Stimulated activated memory B cell treated with anti-CD40 and anti-IgM and Interleukin-4, amounts not matched to agents 10 μg/mL and 1 μg/mL and 100 μg/mL, for 72 hours (primary cell): Measurements from ENCODE around the gene CCDC177.

Source experiments
- ATAC-seq: fragments of 150-1000 bp; cut with Tn5 transposase; 2 replicates; pipeline ENCODE4 v1.10.0; 2021
- H3K27ac Mint-ChIP-seq: one replicate; pipeline ENCODE4 v1.8.0; 2022; ENCODE audit warnings: mild to moderate bottlenecking, mixed read lengths
- H3K27me3 Mint-ChIP-seq: one replicate; pipeline ENCODE4 v1.8.0; 2022; ENCODE audit warnings: mixed read lengths
- H3K36me3 Mint-ChIP-seq: one replicate; pipeline ENCODE4 v1.8.0; 2022; ENCODE audit warnings: mixed read lengths
- H3K4me1 Mint-ChIP-seq: one replicate; pipeline ENCODE4 v1.8.0; 2022; ENCODE audit warnings: mixed read lengths
- H3K4me3 Mint-ChIP-seq: one replicate; pipeline ENCODE4 v1.8.0; 2022; ENCODE audit warnings: mild to moderate bottlenecking, moderate library complexity, mixed read lengths
- H3K9me3 Mint-ChIP-seq: one replicate; pipeline ENCODE4 v1.8.0; 2022; ENCODE audit warnings: mixed read lengths

The CCDC177 gene

DNA sequence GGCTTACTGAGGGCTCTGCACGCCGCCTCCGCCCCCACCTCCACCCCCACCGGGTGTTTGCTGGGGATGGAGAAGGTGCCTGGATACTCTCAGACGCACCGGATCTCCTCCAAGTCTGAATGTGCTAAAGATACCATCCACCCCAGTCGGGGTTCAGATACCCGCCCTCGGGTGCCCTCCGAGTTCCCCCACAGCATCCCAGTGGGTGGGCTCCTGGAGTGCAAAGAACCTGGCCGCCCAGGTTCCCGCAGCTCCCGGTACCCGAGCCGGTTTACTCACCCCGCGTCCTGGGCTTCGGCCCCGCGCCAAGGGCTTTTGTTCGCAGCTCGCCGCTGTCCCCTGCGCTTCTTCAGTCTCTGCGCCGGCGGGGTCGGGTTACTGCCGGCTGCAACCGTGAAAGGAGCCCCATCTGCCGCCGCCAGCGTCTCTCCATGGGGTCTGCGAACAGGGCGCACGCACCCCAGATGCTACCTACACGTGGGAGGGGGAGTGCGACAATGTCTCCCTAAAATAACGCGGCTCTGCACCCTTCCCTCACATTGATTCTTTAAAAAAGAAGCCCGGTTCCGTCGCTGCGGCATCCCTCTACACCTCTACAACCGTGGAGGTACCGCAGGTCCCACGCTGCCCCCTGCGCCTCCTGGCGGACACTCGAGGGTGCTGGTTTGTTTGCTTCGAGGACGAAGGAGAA is at the start of gene CCDC177:
CCDC177 (minus strand) TSS at position 609 of the 691 bp plus-strand sequence. CDS start 1,249 bp downstream, outside the sequence.
- Mint-ChIP-seq H3K27me3 (peaks cover 69% of the 10 kb centered on the region), H3K4me3 (peak within 1 kb of the TSS; percentile 82), H3K36me3 (no peaks in the 10 kb centered on the region), H3K9me3 (no peaks in the 10 kb centered on the region), H3K4me1 (peaks cover 20% of the 10 kb centered on the region), H3K27ac (no peak within 1 kb of the TSS)
- ATAC-seq = peak; percentile 84

- Mint-ChIP-seq H3K27ac (no peak overlapping the region), H3K36me3 (peaks cover 12% of the 10 kb centered on the region), H3K27me3 (no peaks in the 10 kb centered on the region), H3K4me1 (peaks cover 94% of the 10 kb centered on the region), H3K4me3 (no peak overlapping the region), H3K9me3 (no peaks in the 10 kb centered on the region)
- no peak for ATAC-seq
Observed at GRCh38 chr14:69624136-69624535, 49.5 kb upstream of the CCDC177 start.

GRCh38 chr14:69620981-69621380 is 46.3 kb upstream of the CCDC177 start:
- H3K27me3 Mint-ChIP-seq = no peaks in the 10 kb centered on the region
- H3K36me3 Mint-ChIP-seq = peaks cover 19% of the 10 kb centered on the region
- no peaks in the 10 kb centered on the region for H3K9me3 Mint-ChIP-seq
- H3K4me3 Mint-ChIP-seq = peak overlapping the region; percentile 10
- peaks cover 95% of the 10 kb centered on the region for H3K4me1 Mint-ChIP-seq
- H3K27ac Mint-ChIP-seq = peak overlapping the region; percentile 93
- ATAC-seq = no peak

GRCh38 chr14:69620211-69620611 is 45.5 kb upstream of the CCDC177 start:
- peak; percentile 51 for ATAC-seq
- peak overlapping the region; percentile 93 for H3K27ac Mint-ChIP-seq
- H3K4me1 Mint-ChIP-seq = peaks cover 95% of the 10 kb centered on the region
- H3K27me3 Mint-ChIP-seq = no peaks in the 10 kb centered on the region
- peak overlapping the region; percentile 27 for H3K4me3 Mint-ChIP-seq
- H3K36me3 Mint-ChIP-seq = peaks cover 19% of the 10 kb centered on the region
- H3K9me3 Mint-ChIP-seq = no peaks in the 10 kb centered on the region

DNA sequence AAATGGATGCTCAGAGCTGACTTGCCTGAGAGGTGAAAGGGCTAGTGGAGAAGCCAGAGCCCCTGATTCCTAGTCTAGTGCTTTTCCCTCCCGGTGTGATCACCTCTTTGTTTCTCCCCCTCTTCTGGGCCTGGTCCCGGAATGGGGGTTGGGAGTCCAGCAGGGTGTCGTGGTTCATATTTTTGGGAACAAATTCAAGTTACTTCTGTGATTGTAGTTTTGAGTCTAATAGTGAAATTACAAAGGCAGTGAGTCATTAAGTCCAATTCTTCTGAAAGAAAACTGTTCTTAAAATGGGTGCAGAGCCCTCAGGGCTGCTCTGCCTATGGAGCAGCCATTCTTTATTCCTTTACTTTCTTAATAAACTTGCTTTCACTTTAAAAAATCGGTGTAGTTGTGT is 44.3 kb upstream of the CCDC177 start:
- H3K4me3 Mint-ChIP-seq = peak overlapping the region; percentile 19
- ATAC-seq = no peak
- peak overlapping the region; percentile 93 for H3K27ac Mint-ChIP-seq
- H3K27me3 Mint-ChIP-seq = no peaks in the 10 kb centered on the region
- peaks cover 19% of the 10 kb centered on the region for H3K36me3 Mint-ChIP-seq
- H3K9me3 Mint-ChIP-seq = no peaks in the 10 kb centered on the region
- peaks cover 96% of the 10 kb centered on the region for H3K4me1 Mint-ChIP-seq

DNA sequence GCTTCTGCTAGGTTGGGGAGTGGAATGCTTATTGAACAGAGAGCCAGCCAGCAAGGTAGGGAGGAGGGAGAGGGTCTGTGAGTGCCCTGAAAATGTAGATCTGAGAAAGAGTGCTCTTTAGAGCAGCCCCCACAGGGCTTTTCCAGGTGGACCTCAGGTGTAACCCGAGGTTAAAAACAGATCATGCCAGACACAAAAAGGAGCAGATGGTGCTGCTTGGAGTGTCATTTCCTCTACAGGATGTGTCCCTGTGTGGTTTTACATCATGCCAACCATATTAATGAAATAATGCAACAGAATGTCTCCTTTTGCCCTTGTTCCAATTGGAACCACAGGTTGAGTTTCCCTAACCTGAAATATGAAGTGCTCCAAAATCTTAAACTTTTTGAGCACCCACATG is 43.1 kb upstream of the CCDC177 start:
- Mint-ChIP-seq H3K27ac (peak overlapping the region; percentile 93), H3K36me3 (peaks cover 19% of the 10 kb centered on the region), H3K4me3 (no peak overlapping the region), H3K9me3 (no peaks in the 10 kb centered on the region), H3K4me1 (peaks cover 98% of the 10 kb centered on the region), H3K27me3 (no peaks in the 10 kb centered on the region)
- ATAC-seq = no peak

GRCh38 chr14:69616408-69616773 is 41.7 kb upstream of the CCDC177 start:
- no peaks in the 10 kb centered on the region for H3K9me3 Mint-ChIP-seq
- H3K36me3 Mint-ChIP-seq = peaks cover 19% of the 10 kb centered on the region
- peak overlapping the region; percentile 93 for H3K27ac Mint-ChIP-seq
- no peaks in the 10 kb centered on the region for H3K27me3 Mint-ChIP-seq
- peak overlapping the region; percentile 71 for H3K4me3 Mint-ChIP-seq
- peaks cover 88% of the 10 kb centered on the region for H3K4me1 Mint-ChIP-seq
- ATAC-seq = no peak

DNA sequence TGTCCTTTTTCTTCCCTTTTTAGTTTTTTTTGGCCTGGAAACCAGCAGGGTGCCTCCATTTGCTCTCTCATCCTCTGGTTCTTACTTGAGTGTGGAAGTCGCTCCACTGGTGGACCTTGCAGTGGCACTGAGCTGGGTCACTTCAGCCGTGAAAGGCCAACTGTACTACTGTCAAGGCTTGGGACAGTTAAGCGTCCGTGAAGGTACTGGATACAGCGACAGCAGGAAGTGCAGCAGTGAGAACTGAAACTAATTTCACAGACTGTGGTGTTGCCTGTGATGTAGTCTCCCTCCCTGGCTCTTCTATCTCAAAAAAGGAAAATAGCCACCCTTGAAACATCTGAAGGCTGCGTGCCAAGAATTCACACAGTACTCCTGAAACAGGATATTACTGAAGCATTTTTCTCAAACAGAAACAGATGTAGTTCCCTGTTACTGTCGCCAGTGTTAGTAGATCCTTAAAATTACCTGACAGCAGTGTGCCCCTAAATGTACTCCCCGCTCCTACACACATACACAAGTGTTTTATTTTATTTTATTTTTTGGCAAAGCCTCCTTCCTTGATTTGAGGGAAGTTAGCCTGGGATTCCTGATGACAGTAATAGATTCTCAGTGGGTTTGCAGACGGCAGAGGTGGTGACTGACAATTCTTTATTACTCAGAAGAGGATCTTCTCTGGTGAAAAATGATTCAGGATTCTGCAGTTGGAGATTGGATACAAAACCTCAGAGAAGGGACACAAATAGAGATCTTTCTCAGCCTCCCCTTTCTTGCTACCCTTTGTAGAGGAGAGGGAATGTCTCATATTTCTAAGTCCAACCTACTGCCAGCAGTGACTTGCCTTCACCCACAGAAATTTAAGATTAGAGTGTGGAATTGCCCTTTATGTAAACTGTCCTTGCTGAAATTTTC is 41.1 kb upstream of the CCDC177 start:
- Mint-ChIP-seq H3K4me1 (peaks cover 82% of the 10 kb centered on the region), H3K27me3 (no peaks in the 10 kb centered on the region), H3K36me3 (peaks cover 15% of the 10 kb centered on the region), H3K9me3 (no peaks in the 10 kb centered on the region), H3K4me3 (peak overlapping the region; percentile 71), H3K27ac (peak overlapping the region; percentile 93)
- ATAC-seq = peak; percentile 75

DNA sequence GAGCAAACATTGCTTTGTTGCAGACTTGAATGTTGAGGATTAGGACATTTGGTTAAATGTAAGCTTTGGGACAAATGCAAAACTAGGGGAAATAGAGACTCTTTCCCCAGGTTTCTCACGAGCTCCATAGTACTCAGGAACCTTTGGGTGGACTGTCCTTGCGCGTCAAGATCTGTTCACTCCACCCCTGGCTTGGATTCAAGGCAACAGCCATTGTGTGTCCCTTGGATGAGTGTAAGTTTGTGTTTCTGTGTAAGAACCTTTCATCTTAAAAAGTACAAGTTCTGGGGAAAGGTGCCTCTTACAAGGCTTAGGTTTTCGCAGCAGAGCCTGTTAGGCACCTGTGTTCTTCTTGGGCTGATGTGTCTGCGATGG is 40.4 kb upstream of the CCDC177 start:
- H3K27ac Mint-ChIP-seq = peak overlapping the region; percentile 93
- ATAC-seq = peak; percentile 0
- H3K27me3 Mint-ChIP-seq = no peaks in the 10 kb centered on the region
- peaks cover 82% of the 10 kb centered on the region for H3K4me1 Mint-ChIP-seq
- H3K9me3 Mint-ChIP-seq = no peaks in the 10 kb centered on the region
- H3K4me3 Mint-ChIP-seq = peak overlapping the region; percentile 92
- H3K36me3 Mint-ChIP-seq = peaks cover 11% of the 10 kb centered on the region

DNA sequence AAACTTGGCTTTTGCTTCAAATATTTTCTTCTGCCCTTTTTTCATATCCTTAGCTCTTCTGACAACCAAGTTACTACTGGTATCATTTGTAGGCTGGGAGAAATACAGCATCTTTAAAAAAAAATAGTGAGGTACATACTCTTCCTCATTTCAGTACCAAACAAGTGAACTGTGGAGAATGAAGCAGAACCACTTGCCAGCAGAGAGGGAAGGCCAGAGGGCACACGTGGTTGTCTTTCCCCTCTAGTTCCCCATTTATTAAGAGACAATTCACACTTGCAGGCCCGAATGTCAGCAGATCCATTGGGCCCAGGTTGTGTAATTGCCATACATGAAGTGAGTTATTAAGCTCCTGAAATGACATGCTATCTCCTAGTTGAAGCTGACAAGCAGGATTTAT is 39.9 kb upstream of the CCDC177 start:
- peak; percentile 72 for ATAC-seq
- Mint-ChIP-seq H3K27me3 (no peaks in the 10 kb centered on the region), H3K36me3 (peaks cover 8% of the 10 kb centered on the region), H3K27ac (peak overlapping the region; percentile 93), H3K4me3 (peak overlapping the region; percentile 92), H3K9me3 (no peaks in the 10 kb centered on the region), H3K4me1 (peaks cover 81% of the 10 kb centered on the region)

DNA sequence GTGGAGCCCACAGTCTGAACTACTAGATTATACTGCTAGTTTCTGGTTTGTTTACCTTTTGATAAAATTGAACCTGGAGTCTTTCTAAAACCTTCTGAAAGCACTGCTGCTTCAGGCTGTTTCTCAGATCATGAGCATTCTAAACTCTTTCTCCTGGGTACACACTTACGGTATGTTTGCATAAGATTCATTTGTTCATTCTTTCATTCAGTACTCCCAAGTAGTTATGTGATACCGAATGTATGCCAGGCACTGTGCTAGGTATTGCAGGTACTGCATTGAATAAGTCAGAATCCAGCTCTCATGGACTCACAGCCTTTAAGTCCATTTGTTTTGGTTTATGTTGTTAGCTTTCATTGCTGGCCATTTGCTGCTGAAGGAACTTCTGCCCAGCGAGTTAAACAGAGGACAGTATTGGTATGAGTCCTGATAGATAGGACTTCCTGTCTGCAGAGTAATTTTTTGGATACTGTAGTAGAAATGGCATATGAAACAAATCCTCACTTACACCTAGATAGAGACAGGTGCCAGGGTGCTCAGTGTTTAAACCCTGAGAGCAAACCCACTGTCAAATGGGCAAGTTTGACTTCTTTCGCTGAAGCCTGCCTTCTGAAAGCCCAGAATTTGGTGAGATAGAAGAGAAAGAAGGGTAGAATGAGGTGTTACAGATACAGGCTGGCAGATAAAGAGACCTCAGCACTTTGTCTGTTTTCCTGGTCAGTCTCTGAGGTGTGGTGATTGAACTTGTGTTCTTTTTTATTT is 38.8 kb upstream of the CCDC177 start:
- peaks cover 8% of the 10 kb centered on the region for H3K36me3 Mint-ChIP-seq
- no peaks in the 10 kb centered on the region for H3K27me3 Mint-ChIP-seq
- H3K4me3 Mint-ChIP-seq = peak overlapping the region; percentile 92
- peaks cover 70% of the 10 kb centered on the region for H3K4me1 Mint-ChIP-seq
- H3K9me3 Mint-ChIP-seq = no peaks in the 10 kb centered on the region
- H3K27ac Mint-ChIP-seq = peak overlapping the region; percentile 93
- ATAC-seq = no peak

- no peaks in the 10 kb centered on the region for H3K9me3 Mint-ChIP-seq
- H3K4me1 Mint-ChIP-seq = peaks cover 63% of the 10 kb centered on the region
- peaks cover 8% of the 10 kb centered on the region for H3K36me3 Mint-ChIP-seq
- H3K27ac Mint-ChIP-seq = peak overlapping the region; percentile 93
- H3K27me3 Mint-ChIP-seq = no peaks in the 10 kb centered on the region
- ATAC-seq = no peak
- peak overlapping the region; percentile 92 for H3K4me3 Mint-ChIP-seq
Observed at GRCh38 chr14:69612783-69613130, 38.1 kb upstream of the CCDC177 start.

- Mint-ChIP-seq H3K4me1 (peaks cover 57% of the 10 kb centered on the region), H3K27me3 (no peaks in the 10 kb centered on the region), H3K4me3 (peak overlapping the region; percentile 92), H3K9me3 (no peaks in the 10 kb centered on the region), H3K27ac (peak overlapping the region; percentile 93), H3K36me3 (peaks cover 8% of the 10 kb centered on the region)
- peak; percentile 55 for ATAC-seq
Observed at GRCh38 chr14:69612014-69612782, 37.5 kb upstream of the CCDC177 start.

- peak; percentile 85 for ATAC-seq
- no peaks in the 10 kb centered on the region for H3K36me3 Mint-ChIP-seq
- peak within 1 kb of the TSS; percentile 92 for H3K4me3 Mint-ChIP-seq
- no peaks in the 10 kb centered on the region for H3K27me3 Mint-ChIP-seq
- H3K27ac Mint-ChIP-seq = peak within 1 kb of the TSS; percentile 93
- no peaks in the 10 kb centered on the region for H3K9me3 Mint-ChIP-seq
- H3K4me1 Mint-ChIP-seq = peaks cover 49% of the 10 kb centered on the region
Observed at GRCh38 chr14:69611172-69612013, 36.7 kb upstream of the CCDC177 start, which contains the start of gene SUSD6. TSS of gene SUSD6 (plus strand) at chr14:69611596. CDS start at chr14:69658593, 46,997 bp downstream.
